Smooth muscle cell of the brain vasculature (primary cell): ENCODE data around the gene CNTNAP2.
A peak's percentile ranks its signal among the peaks of the same experiment; 100 is the strongest.
"Not testable (repeated sequence)": the region's sequence is repeated elsewhere in the genome, so short reads cannot be mapped to it uniquely, and the experiment has no call there.

ENCODE experiments used
- DNase-seq: peaks from one replicate; pipeline ENCODE4 v3.0.0-alpha.2; 2012; ENCODE audit warnings: low read depth, low spot score

Gene CNTNAP2

GRCh38 chr7:146146831-146147486, 30.4 kb downstream of the CNTNAP2 start:
- DNase-seq = peak; percentile 54

DNA sequence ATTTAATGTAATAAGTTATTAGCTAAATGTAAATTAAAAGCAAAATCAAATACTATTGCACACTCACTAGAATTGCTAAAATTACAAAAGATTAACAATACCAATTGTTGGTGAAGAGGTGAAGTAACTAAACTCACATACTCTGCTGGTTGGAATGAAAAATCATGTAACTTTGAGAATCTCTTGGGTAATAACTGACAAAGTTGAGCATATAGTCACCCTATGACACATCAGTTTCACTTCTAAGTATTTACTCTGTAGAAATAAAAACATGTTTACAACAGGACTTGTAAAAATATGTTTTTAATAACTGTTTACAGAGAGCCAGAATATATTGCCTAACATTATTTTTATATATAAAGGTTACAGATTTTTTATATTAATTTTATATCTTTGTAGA, 33.6 kb downstream of the CNTNAP2 start:
- DNase-seq = no peak

DNA sequence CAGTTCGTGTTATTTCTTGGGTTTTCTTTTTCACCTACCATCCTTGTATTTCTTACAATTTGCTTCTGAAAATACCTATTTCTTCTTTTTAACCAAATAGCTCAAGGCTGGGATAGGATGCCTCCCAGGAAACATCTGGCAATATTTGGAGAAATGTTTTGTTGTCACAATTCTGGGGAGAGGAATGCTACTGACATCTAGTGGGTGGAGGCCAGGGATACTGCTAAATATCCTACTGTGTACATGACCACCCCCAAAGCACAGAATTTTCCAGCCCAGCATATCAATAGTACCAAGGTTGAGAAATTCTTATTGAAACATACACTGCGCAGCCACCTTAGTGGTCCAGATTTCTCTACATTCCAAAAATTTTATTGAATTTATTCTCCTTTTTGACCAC, 55.5 kb downstream of the CNTNAP2 start:
- no peak for DNase-seq

- DNase-seq = no peak
These were observed 59.1 kb downstream of the CNTNAP2 start for GRCh38 chr7:146175716-146176115.

DNA sequence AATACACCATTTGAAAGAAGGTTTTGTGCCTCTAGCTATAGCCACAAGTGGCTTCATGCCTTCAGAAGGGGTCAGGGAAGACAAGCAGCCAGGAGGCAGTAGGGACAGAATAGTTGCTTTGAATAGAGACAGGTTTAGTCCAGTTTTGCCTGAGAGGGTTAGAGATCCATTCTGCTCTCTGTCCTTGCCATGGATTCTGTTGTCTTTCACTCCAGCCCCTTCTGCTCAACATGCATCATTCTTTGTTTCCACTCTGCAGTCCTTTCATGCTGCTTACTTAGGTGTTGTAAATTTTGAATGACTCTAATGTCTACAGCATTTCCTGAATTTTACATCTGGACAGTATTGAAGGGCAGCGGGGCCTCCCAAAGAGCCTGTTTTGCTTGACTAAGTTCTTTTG, 60.3 kb downstream of the CNTNAP2 start:
- no peak for DNase-seq

GRCh38 chr7:146177301-146177700, 60.7 kb downstream of the CNTNAP2 start:
- DNase-seq = no peak

GRCh38 chr7:146185844-146186243, 69.2 kb downstream of the CNTNAP2 start:
- no peak for DNase-seq

- not testable (repeated sequence) for DNase-seq
These were observed 74.8 kb downstream of the CNTNAP2 start for GRCh38 chr7:146191428-146191827.

- no peak for DNase-seq
These were observed 85.3 kb downstream of the CNTNAP2 start for GRCh38 chr7:146201945-146202344.

- DNase-seq = no peak
These were observed 89.7 kb downstream of the CNTNAP2 start for GRCh38 chr7:146206270-146206669.

DNA sequence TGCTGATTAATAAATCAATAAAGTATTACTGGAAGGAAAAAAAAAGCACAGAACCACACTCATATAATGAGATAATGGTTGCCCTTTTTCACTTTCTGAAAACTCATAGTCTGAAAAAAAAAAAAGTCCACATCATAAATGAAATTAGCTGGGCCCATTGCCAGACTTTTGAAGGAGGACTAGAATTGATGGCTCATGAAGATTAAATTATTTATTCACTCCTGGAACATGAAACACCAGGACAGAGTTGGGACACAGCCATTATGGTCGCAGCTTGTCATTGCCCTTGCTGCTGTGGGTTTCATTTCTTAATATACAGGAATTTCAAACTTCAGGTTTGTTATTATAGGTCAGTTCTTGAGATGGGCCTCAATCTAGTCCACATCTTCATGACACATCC, 91.9 kb downstream of the CNTNAP2 start:
- no peak for DNase-seq

DNA sequence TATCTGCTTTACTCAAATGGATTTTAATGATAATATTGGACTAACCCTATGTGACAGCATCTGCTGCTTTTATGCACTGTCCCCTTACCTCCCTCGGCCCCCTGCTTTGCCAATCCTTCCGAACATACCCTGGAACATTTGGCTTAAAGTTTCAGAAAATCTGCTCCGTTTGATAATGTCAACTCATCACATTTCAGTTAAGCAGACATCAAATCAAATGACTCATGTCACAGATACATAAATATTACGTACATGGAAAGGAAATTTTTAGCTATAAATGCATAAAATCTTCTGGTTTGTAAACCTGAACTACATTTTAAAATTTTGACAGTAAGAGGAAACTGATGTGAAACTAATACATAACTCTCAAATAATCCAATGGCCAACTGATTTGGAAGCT, 98.2 kb downstream of the CNTNAP2 start:
- DNase-seq = no peak

DNA sequence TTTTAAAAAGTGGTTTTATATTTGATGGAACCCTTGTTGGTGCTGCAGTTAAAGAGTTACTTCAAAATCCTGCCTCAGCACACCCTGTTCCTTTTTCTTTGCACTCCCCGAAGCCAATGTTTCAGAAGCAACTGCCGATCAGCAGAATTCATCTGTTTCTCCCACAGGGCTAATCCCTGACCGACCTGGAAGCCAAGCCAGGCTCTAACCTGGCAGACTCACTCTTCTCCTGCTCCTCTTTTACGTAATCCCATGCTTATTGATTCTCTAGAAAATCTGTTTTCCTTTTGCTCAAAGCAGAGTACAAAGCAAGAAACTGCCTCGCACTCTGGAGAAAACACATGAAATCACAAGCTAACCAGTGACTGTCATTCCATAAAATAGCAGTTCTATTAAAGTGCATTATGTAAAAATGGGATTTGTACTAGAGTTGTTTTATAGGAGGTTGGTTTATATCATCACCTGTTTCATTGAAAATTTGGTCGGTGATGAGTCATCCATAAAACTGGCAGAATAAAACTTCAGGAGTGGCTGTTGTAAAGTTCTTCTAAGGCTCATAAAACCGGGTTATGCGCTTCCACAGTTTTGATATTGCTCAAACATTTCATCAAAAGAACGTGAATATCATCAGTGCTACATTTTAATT, 99.9 kb downstream of the CNTNAP2 start:
- DNase-seq = no peak

- DNase-seq = no peak
These were observed 107.2 kb downstream of the CNTNAP2 start for GRCh38 chr7:146223851-146224250.

DNA sequence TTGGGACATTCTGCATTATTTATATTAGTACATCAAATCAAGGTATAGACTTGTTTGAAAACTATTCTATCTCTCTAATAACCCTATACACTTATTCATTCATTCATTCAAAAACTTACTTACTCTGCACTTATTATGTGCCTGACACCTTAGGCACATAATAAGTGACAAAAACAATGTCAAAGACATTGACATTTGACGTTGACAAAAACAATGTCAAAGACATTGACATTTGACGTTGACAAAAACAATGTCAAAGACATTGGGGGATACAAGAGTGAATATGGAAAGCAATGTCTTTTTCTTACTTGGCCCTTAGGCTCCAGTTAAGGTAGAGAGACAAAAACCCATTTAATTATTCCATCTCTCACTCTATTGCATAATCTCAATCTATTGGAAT, 116.0 kb downstream of the CNTNAP2 start:
- no peak for DNase-seq

- DNase-seq = no peak
These were observed 118.6 kb downstream of the CNTNAP2 start for GRCh38 chr7:146235195-146235594.

DNA sequence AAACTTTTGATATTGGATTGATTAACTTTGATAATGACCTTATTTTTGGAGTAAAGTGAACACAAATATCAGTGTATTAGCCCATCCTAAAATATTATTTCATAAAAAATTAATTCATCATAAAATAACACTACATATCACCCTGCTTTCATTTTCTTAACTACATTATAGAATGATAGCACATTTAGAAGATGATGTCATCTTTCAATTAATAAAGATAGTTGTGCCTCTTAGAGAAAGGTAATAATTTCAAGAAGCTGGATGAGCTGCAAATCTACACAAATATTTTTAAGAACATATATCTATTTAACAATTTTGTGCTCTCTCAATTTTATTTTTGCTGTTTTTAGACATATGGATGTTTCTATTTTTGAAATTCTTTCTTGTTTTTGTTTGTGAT, 126.1 kb downstream of the CNTNAP2 start:
- DNase-seq = no peak

DNA sequence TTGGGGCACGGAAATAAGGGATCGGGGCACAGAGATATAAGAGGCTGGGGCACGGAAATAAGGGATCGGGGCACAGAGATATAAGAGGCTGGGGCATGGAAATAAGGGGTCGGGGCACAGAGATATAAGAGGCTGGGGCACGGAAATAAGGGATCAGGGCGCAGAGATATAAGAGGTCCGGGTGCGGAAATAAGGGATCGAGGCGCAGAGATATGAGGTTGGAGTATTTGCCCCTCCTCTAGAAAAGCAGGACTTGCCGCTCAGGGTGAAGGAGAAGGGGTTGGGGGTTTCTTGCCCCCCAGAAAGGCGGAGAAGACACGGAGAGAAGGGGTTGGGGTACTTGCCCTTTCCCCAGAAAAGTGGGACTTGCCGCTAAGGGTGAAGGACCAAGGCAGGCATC, 131.4 kb downstream of the CNTNAP2 start:
- not testable (repeated sequence) for DNase-seq

DNA sequence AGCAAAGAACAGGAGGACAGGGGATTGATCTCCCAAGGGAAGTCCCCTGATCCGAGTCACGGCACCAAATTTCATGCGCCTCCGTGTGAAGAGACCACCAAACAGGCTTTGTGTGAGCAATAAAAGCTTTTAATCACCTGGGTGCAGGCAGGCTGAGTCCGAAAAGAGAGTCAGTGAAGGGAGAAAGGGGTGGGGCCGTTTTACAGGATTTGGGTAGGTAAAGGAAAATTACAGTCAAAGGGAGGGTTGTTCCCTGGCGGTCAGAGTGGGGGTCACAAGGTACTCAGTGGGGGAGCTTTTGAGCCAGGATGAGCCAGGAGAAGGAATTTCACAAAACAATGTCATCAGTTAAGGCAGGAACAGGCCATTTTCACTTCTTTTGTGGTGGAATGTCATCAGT, 132.1 kb downstream of the CNTNAP2 start:
- DNase-seq = not testable (repeated sequence)

GRCh38 chr7:146249272-146249671, 132.7 kb downstream of the CNTNAP2 start:
- DNase-seq = no peak

GRCh38 chr7:146255609-146256008, 139.0 kb downstream of the CNTNAP2 start:
- DNase-seq = no peak

GRCh38 chr7:146262527-146262926, 145.9 kb downstream of the CNTNAP2 start:
- DNase-seq = no peak

DNA sequence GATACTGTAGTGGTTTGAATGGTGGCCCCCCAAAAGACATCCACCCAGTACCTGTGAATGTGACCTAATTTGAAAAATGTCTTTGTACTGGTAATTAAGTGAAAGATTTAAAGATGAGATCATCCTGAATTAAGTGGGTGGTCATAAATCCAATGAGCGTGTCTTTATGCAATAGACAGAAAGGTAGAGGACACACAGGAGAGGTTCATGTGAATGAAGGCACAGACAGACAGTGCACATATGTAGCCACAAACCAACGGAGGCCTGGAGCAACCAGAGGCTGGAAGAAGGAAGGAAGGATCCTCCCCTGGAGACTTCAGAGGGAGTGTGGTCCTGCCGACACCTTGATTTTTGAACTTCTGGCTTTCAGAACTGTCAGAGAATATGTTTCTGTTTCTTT, 160.3 kb downstream of the CNTNAP2 start:
- DNase-seq = no peak

- no peak for DNase-seq
These were observed 168.8 kb downstream of the CNTNAP2 start for GRCh38 chr7:146285418-146285817.
